OCI-LY7 (cell line): ENCODE data around the gene TTC28. TPM values are rescaled to one million over a fixed set of nuclear protein-coding genes. Genes with fewer than 3 reads are reported as not detected.

Experiments
- BruUV-seq: library from RNA; stranded (reverse); fragments of 400-500 nt; replicated peaks from 2 replicates; lab custom pipeline; 2021; lab: Mats Ljungman, UMichigan
- CTCF ChIA-PET: fragments of 300-600 bp; sonication (Branson Sonifier 250); formaldehyde crosslinking; loops from one replicate; lab custom pipeline; 2022; ENCODE audit warnings: antibody characterized with exemption; ENCODE audit not compliant: unreplicated experiment; lab: Charles Lee
- POLR2A ChIA-PET: fragments of 300-600 bp; sonication (Branson Sonifier 250); formaldehyde crosslinking; loops from one replicate; lab custom pipeline; 2022; ENCODE audit warnings: antibody characterized with exemption; lab: Charles Lee
- DNase-seq: peaks from one replicate; pipeline ENCODE4 v3.0.0-alpha.2; 2015; ENCODE audit warnings: low spot score
- H2AFZ ChIP-seq: fragments of 200-600 bp; sonication (generic), shearing (Covaris generic); 2 replicates; pipeline ENCODE4 v1.6.1; 2014; ENCODE audit warnings: mild to moderate bottlenecking, antibody characterized with exemption, low read length, moderate library complexity
- H3K27ac ChIP-seq: fragments of 200-600 bp; sonication (generic); 2 replicates; pipeline ENCODE4 v1.5.1; 2014; ENCODE audit warnings: mixed run types, low read depth, mild to moderate bottlenecking, moderate library complexity, low read length, inconsistent platforms; ENCODE audit not compliant: poor library complexity, severe bottlenecking
- H3K36me3 ChIP-seq: fragments of 200-600 bp; sonication (generic); 2 replicates; pipeline ENCODE4 v1.6.1; 2014; ENCODE audit warnings: mild to moderate bottlenecking, antibody characterized with exemption, low read length, moderate library complexity, mixed read lengths; ENCODE audit not compliant: insufficient read depth
- H3K4me1 ChIP-seq: fragments of 200-600 bp; sonication (generic); 2 replicates; pipeline ENCODE4 v1.5.1; 2014; ENCODE audit warnings: mild to moderate bottlenecking, low read length; ENCODE audit not compliant: insufficient read depth, poor library complexity, severe bottlenecking
- H3K4me2 ChIP-seq: fragments of 200-600 bp; sonication (generic); 2 replicates; pipeline ENCODE4 v1.6.1; 2014; ENCODE audit warnings: mild to moderate bottlenecking, low read length
- H3K4me3 ChIP-seq: fragments of 200-600 bp; sonication (generic); 2 replicates; pipeline ENCODE4 v1.5.1; 2014; ENCODE audit warnings: mild to moderate bottlenecking, low read depth, low read length; ENCODE audit not compliant: poor library complexity, severe bottlenecking
- H3K79me2 ChIP-seq: fragments of 200-600 bp; sonication (generic); 2 replicates; pipeline ENCODE4 v1.6.1; 2016; ENCODE audit warnings: low read depth, mild to moderate bottlenecking, low read length, moderate library complexity, mixed read lengths; ENCODE audit not compliant: insufficient read depth
- H3K9me2 ChIP-seq: fragments of 200-600 bp; sonication (generic); 2 replicates; pipeline ENCODE4 v1.6.1; 2016; ENCODE audit warnings: mild to moderate bottlenecking, low read length, mixed read lengths; ENCODE audit not compliant: insufficient read depth
- H3K9me3 ChIP-seq: fragments of 200-600 bp; sonication (generic); 2 replicates; pipeline ENCODE4 v1.6.1; 2014; ENCODE audit warnings: mild to moderate bottlenecking, mixed run types, low read length, mixed read lengths
- H4K20me1 ChIP-seq: fragments of 200-600 bp; sonication (generic); 2 replicates; pipeline ENCODE4 v1.6.1; 2014; ENCODE audit warnings: mild to moderate bottlenecking, antibody characterized with exemption, low read length, moderate library complexity, mixed read lengths; ENCODE audit not compliant: insufficient read depth
- CTCF ChIP-seq: fragments of 200-600 bp; sonication (generic); conservative IDR thresholded peaks from 2 replicates; pipeline ENCODE4 v1.5.1; 2014; ENCODE audit warnings: mild to moderate bottlenecking, antibody characterized with exemption, low read length, moderate library complexity, mixed read lengths
- EZH2phosphoT487 ChIP-seq: fragments of 200-600 bp; sonication (generic); IDR thresholded peaks from 2 replicates; pipeline ENCODE4 v1.6.1; 2018; ENCODE audit warnings: low read depth, borderline replicate concordance, mild to moderate bottlenecking, mixed run types, antibody characterized with exemption, low read length, moderate library complexity, mixed read lengths
- intact Hi-C: fragments of 100-400 bp; cut with micrococcal nuclease; formaldehyde crosslinking; loops from one replicate; pipeline ENCODE4 v1.10.0; 2022; ENCODE audit not compliant: unreplicated experiment
- total RNA-seq, 2 experiments: library from RNA; depleted of rRNA in 1 of 2; stranded (reverse); fragments of >200 nt in 1 of 2; shearing (Covaris generic) in 1 of 2; gene quantifications; 2 replicates each; pipeline ENCODE4 v1.2.3, GENCODE V29; 2014 to 2022

The TTC28 gene
- total RNA-seq, 2 experiments from 2014 or later, result under 0.01 to 0.55 TPM

GRCh38 chr22:28106617-28107016 is 573.0 kb downstream of the TTC28 start:
- H3K79me2 ChIP-seq, result no peaks in the 10 kb centered on the region
- no peaks in the 10 kb centered on the region for H3K9me3 ChIP-seq
- POLR2A ChIA-PET, result no interaction called here
- BruUV-seq, result no TSS peak
- H3K4me2 ChIP-seq, result no peak overlapping the region
- CTCF ChIA-PET, result no interaction called here
- no peaks in the 10 kb centered on the region for H3K36me3 ChIP-seq
- no peak overlapping the region for H2AFZ ChIP-seq
- no peak overlapping the region for H3K4me3 ChIP-seq
- no peaks in the 10 kb centered on the region for H3K9me2 ChIP-seq
- no peak overlapping the region for H3K27ac ChIP-seq
- TF ChIP-seq CTCF (no peak), EZH2phosphoT487 (no peak)
- intact Hi-C loops, result no loop called here
- H4K20me1 ChIP-seq, result no peaks in the 10 kb centered on the region
- no peaks in the 10 kb centered on the region for H3K4me1 ChIP-seq
- DNase-seq, result no peak

- Histone ChIP-seq H3K9me2 (no peaks in the 10 kb centered on the region), H3K4me3 (no peak overlapping the region), H3K79me2 (no peaks in the 10 kb centered on the region), H3K4me2 (no peak overlapping the region), H3K9me3 (no peaks in the 10 kb centered on the region), H3K36me3 (no peaks in the 10 kb centered on the region), H3K27ac (no peak overlapping the region), H4K20me1 (no peaks in the 10 kb centered on the region), H3K4me1 (no peaks in the 10 kb centered on the region), H2AFZ (no peak overlapping the region)
- DNase-seq, result no peak
- intact Hi-C loops, result no loop called here
- TF ChIP-seq EZH2phosphoT487, result no peak
- no peak for TF ChIP-seq CTCF
- CTCF ChIA-PET, result no interaction called here
- POLR2A ChIA-PET, result no interaction called here
- BruUV-seq, result no TSS peak
Observed at GRCh38 chr22:28105988-28106387, 573.7 kb downstream of the TTC28 start.

GRCh38 chr22:28105413-28105812 is 574.2 kb downstream of the TTC28 start:
- no peaks in the 10 kb centered on the region for H3K9me3 ChIP-seq
- ChIA-PET CTCF (no interaction called here), POLR2A (no interaction called here)
- no peaks in the 10 kb centered on the region for H3K79me2 ChIP-seq
- H2AFZ ChIP-seq, result no peak overlapping the region
- no peaks in the 10 kb centered on the region for H3K9me2 ChIP-seq
- H3K4me2 ChIP-seq, result no peak overlapping the region
- no peak overlapping the region for H3K4me3 ChIP-seq
- no peak overlapping the region for H3K27ac ChIP-seq
- TF ChIP-seq EZH2phosphoT487, result no peak
- TF ChIP-seq CTCF, result no peak
- no peak for DNase-seq
- no peaks in the 10 kb centered on the region for H3K4me1 ChIP-seq
- H4K20me1 ChIP-seq, result no peaks in the 10 kb centered on the region
- no TSS peak for BruUV-seq
- intact Hi-C loops, result no loop called here
- no peaks in the 10 kb centered on the region for H3K36me3 ChIP-seq
